ENCODE results near the gene PCMT1. TPM values are rescaled to one million over a fixed set of nuclear protein-coding genes. Genes with fewer than 3 reads are reported as not detected.

PCMT1 gene
- total and polyA plus RNA-seq, 9 of the 15 experiments (the other 6 are each of a cell fraction or from before 2014, with no cell fraction given) = 217 to 541 (median 327) TPM

DNA sequence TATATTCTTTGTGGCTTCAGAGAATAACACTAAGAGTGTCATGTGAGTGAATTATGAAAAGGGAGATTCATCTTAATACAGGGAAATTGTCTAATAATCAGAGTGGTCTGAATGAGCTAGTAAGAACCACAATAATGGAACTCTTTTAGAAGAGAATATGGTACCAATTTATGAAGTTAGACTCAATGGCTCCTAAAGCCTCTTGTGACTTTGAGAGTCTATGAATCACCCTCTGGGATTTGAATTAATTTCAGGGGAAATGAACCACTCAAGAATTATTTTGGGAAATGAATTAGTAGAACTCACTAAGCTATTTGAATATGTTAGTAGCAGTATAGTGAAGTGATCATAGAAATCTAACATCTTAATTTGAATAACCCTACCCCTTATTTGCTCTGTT, 14.3 kb downstream of the PCMT1 start:
- no peak overlapping the region for H3K27ac ChIP-seq (ENCODE audit: extremely low read depth, low read depth, low read length)
- in situ Hi-C loops (cut with MboI) = no loop called here
- peaks cover 68% of the 10 kb centered on the region for H3K36me3 ChIP-seq (ENCODE audit: control insufficient read depth, insufficient read depth, low read length)
- no peaks in the 10 kb centered on the region for H3K27me3 ChIP-seq (ENCODE audit: control insufficient read depth in 2 of 2, insufficient read depth in 2 of 2, low read length in 2 of 2)
- H3K4me3 ChIP-seq = no peak overlapping the region
- no peak for DNase-seq (ENCODE audit: extremely low read depth in 1 of 4, low spot score in 3 of 4)
- ChIA-PET POLR2A (interaction anchor here (1.1 to 2.0 kb wide), 3 partner anchors 8 to 14 kb away, joined by 4 to 6 read pairs (median 5); partner anchors contain the start of gene PCMT1), CTCF (ENCODE audit: low intra/inter-chr PET ratio) (no interaction called here)
- H3K9ac ChIP-seq (ENCODE audit: insufficient read depth in 1 of 2, low read depth in 2 of 2, low read length in 2 of 2) = no peak overlapping the region
- peaks cover 13% of the 10 kb centered on the region for H3K9me3 ChIP-seq (replicated peaks; ENCODE audit: control insufficient read depth, insufficient read depth, low read depth, low read length)
- ATAC-seq = no peak
- FAIRE-seq = no peak
- H3K4me2 ChIP-seq (ENCODE audit: insufficient read depth, low read length) = no peak overlapping the region
- no peak overlapping the region for H2AFZ ChIP-seq (ENCODE audit: low read depth, low read length)
- TF ChIP-seq SETDB1 (IDR thresholded peaks at IDR 0.05; ENCODE audit: low read length) = no peak
- no peak for TF ChIP-seq CHD2 (IDR thresholded peaks at IDR 0.05; ENCODE audit: low read depth, low read length)
- no peak for TF ChIP-seq MEIS2 (IDR thresholded peaks at IDR 0.05; ENCODE audit: partially characterized antibody)
- TF ChIP-seq XRCC4 (IDR thresholded peaks at IDR 0.05; ENCODE audit: extremely low read depth, insufficient read depth, insufficient read length) = no peak
- TF ChIP-seq ZNF507 (tag; conservative IDR thresholded peaks at IDR 0.05) = no peak
- no peak for TF ChIP-seq ID3 (CRISPR knock-in tag; IDR thresholded peaks at IDR 0.05)
- TF ChIP-seq ID3 (tag; IDR thresholded peaks at IDR 0.05) = no peak
- no peak for TF ChIP-seq TAF1 (IDR thresholded peaks at IDR 0.05; ENCODE audit: control insufficient read depth, extremely low read depth, insufficient read depth, low read length, severe bottlenecking)
- no peak for TF ChIP-seq HDGF (IDR thresholded peaks at IDR 0.05)
- TF ChIP-seq RBM17 (IDR thresholded peaks at IDR 0.05; ENCODE audit: borderline replicate concordance, low read depth, low read length) = no peak
- no peak for TF ChIP-seq ESRRA (IDR thresholded peaks at IDR 0.05; ENCODE audit: borderline replicate concordance, low read depth)
- no peak for TF ChIP-seq MTA2 (IDR thresholded peaks at IDR 0.05; ENCODE audit: low read depth)
- TF ChIP-seq IRF9 (tag; IDR thresholded peaks at IDR 0.05) = no peak
- TF ChIP-seq ZNF143 (CRISPR knock-in tag; IDR thresholded peaks at IDR 0.05) = no peak
- no peak for TF ChIP-seq SRF (CRISPR knock-in tag; IDR thresholded peaks at IDR 0.05)
- no peak for TF ChIP-seq STAT5B (CRISPR knock-in tag; IDR thresholded peaks at IDR 0.05)
- no peak for TF ChIP-seq MCM7 (IDR thresholded peaks at IDR 0.05)
- TF ChIP-seq RBFOX2 (IDR thresholded peaks at IDR 0.05; ENCODE audit: low read depth, low read length) = no peak
- TF ChIP-seq ELF4 (CRISPR knock-in tag; IDR thresholded peaks at IDR 0.05) = no peak
- no peak for TF ChIP-seq HNRNPK (IDR thresholded peaks at IDR 0.05; ENCODE audit: low read depth, low read length, poor library complexity, severe bottlenecking)
- H3K4me1 ChIP-seq (replicated peaks in 1 of 2; ENCODE audit: control insufficient read depth in 2 of 2, insufficient read depth in 2 of 2, low read length in 2 of 2) = peaks cover 4 to 11% of the 10 kb centered on the region in 2 experiments; a peak in 4 of 5 replicates
- H3K79me2 ChIP-seq (ENCODE audit: control insufficient read depth, insufficient read depth, low read length) = peaks cover 87% of the 10 kb centered on the region
- no peaks in the 10 kb centered on the region; the same call in none of the 2 replicates for H4K20me1 ChIP-seq (replicated peaks; ENCODE audit: control insufficient read depth, insufficient read depth, low read length)
- TSS peak; percentile 23 for BruUV-seq (replicated peaks)
- intact Hi-C loops (cut with micrococcal nuclease) = no loop called here
- H3K9me1 ChIP-seq (ENCODE audit: control insufficient read depth, insufficient read depth, low read length) = no peaks in the 10 kb centered on the region
